GM19452 (cell line): Measurements from ENCODE around the gene SMIM38.

Source experiments
- ATAC-seq: cut with Tn5 transposase; IDR thresholded peaks from one replicate; pipeline ENCODE4 v1.9.1; 2021; ENCODE audit not compliant: unreplicated experiment

Gene SMIM38

DNA sequence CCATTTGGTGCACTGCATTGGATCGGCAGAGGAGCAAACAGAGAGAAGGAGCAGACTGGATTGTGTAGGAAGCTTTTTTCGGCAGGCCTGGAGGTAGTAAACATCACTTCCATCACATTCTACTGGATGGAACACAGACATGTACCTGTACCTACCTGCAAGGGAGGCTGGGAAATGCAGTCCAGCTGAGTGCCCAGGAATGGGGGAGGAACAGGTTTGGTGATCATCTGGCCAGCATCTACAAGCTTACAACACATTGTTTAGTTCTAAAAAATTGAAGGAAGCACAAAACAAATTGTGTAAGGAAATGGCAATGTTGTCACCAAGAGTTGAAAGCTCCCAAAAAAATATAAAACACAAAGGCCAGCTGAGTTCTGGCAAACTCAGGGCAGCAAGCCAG is 19.1 kb downstream of the SMIM38 start:
- ATAC-seq = no peak

- ATAC-seq = no peak
Observed at GRCh38 chr11:69178819-69179482, 23.2 kb downstream of the SMIM38 start.

GRCh38 chr11:69180226-69180625 is 24.5 kb downstream of the SMIM38 start:
- ATAC-seq = no peak

DNA sequence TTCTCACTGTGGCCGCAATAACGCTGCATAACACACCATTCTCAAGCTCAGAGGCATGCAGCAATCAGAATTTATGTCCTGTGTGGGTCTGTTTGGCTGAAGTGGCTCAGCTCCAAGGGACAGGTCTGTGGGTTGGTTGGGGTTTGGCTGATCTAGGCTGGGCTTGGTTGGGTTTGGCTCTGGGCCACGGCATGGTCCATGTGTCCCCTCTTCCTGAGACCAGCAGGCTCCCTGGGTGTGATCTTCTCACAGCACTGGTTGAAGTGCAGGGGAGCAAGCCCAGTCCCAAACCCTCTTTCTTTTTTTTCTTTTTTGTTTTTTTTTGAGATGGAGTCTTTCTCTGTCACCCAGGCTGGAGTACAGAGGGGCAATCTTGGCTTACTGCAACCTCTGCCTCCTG is 25.0 kb downstream of the SMIM38 start:
- ATAC-seq = no peak

DNA sequence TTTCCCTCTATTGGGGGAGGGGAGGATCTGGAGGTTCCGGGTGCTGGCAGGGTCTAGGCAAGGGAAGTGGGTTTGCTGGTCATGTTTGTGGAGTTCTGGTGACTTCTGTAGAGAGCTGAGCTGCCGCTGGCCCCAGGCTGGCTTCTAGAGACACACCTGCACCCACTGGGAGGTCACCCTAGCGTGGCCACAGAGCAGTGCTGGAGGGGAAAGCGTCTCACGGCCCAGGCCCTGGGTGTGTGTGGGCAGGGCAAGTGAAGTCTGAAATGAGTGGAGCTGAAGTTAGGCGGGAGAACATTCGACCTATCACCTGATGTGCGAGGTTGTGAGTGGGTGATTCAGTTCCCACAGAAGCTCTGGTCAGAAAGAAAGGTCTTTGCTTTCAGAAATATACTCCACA is 27.9 kb downstream of the SMIM38 start:
- no peak for ATAC-seq

GRCh38 chr11:69186316-69187260 is 30.9 kb downstream of the SMIM38 start:
- no peak for ATAC-seq

DNA sequence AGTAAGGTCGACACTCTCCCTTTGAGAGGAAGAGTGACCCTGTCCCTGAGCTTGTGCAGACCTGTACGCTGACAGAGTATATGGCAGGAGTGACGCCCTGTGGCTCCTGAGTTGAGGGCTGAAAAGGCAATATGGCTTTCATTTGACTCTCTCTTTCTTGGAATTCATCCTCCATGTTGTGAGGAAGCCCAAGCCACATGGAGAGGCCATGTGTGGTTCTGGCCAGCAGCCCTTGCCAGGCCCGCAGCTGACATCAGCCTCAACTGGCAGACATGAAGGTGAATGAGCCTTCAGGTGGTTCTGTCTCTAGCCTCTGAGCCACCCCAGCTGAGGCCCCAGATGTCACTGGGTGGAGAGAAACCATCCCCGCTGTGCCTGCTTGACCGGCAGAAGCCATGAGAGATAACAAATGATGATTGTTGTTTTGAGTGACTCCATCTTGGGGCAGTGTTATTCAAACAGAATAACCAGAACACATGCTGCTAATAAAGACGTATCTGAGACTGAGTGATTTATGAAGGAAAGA is 31.9 kb downstream of the SMIM38 start:
- ATAC-seq = no peak

- no peak for ATAC-seq
Observed at GRCh38 chr11:69189059-69189458, 33.3 kb downstream of the SMIM38 start.

- ATAC-seq = no peak
Observed at GRCh38 chr11:69190796-69191536, 35.2 kb downstream of the SMIM38 start.

GRCh38 chr11:69192301-69192721 is 36.6 kb downstream of the SMIM38 start:
- no peak for ATAC-seq

GRCh38 chr11:69193151-69193550 is 37.4 kb downstream of the SMIM38 start:
- ATAC-seq = no peak

DNA sequence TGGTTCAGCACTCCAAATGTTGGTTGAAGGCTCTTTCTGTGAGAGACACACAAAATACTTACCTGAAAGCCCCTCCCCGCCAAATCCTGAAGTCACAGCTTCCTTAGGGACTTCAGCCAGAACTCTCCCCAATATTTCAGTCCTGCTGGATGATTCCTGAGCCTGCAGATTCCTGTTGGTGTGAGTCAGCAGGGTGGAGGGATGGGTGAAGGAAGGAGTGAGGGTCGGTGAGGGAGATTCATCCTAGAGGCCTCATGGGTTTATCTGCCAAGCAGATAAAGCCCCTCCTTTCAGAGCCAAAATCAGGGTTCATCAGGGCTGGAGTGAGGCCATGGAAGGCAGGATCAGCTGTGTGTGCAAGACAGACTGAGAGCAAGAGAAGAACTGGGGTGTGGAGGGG is 37.9 kb downstream of the SMIM38 start:
- no peak for ATAC-seq

GRCh38 chr11:69194396-69194795 is 38.7 kb downstream of the SMIM38 start:
- ATAC-seq = no peak

GRCh38 chr11:69194956-69195355 is 39.2 kb downstream of the SMIM38 start:
- no peak for ATAC-seq

GRCh38 chr11:69195824-69196782 is 40.4 kb downstream of the SMIM38 start:
- no peak for ATAC-seq

DNA sequence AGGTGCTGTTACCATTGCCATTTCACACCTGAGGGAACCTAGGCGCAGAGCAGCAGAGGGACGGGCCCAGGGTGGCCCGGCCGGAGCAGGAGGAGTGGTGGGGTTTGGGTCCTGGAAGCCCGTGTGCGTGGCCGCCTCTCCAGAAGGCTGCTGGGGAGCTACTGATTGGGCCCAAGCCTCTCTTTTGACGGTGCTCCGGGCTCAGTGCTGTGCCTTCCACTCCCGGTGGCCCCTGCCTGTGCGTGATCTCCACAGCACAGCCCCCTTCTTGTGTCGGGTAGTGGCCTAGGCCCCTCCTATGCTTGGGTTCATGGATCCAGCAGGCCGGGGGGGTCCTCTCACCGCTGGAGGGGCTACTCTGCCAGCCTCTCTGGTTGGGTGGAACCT is 41.0 kb downstream of the SMIM38 start:
- no peak for ATAC-seq

GRCh38 chr11:69198891-69199582 is 43.3 kb downstream of the SMIM38 start:
- no peak for ATAC-seq

GRCh38 chr11:69199583-69200315 is 44.0 kb downstream of the SMIM38 start:
- no peak for ATAC-seq
